PFSK-1 (cell line): Measurements from ENCODE around the gene SLC4A7.

Experiments used
- FOXP2 ChIP-seq: optimal IDR thresholded peaks from 2 replicates; pipeline ENCODE3; 2011; ENCODE audit warnings: borderline replicate concordance, control low read depth, inconsistent platforms; ENCODE audit not compliant: insufficient read depth; ENCODE audit errors: extremely low read length, extremely low read depth
- POLR2AphosphoS5 ChIP-seq: IDR thresholded peaks from 2 replicates; pipeline ENCODE4 v1.6.1; 2012; ENCODE audit warnings: low read depth, mild to moderate bottlenecking, control low read depth, low read length, moderate library complexity
- SIN3A ChIP-seq: IDR thresholded peaks from 2 replicates; pipeline ENCODE4 v1.6.1; 2012; ENCODE audit warnings: mild to moderate bottlenecking, low read length, moderate library complexity, borderline replicate concordance; ENCODE audit not compliant: insufficient read depth
- TAF1 ChIP-seq: IDR thresholded peaks from 2 replicates; pipeline ENCODE4 v1.6.1; 2012; ENCODE audit warnings: low read length, control low read depth, borderline replicate concordance; ENCODE audit not compliant: insufficient read depth
- TF ChIP-seq, protein P1 (sequence below), 2 experiments: IDR thresholded peaks; 2 replicates each; pipeline versions ENCODE4 v1.6.1 to v1.8.0; 2011 to 2012; ENCODE audit warnings: low read depth in 2 of 2, low read length in 2 of 2, control low read depth in 1 of 2, inconsistent platforms in 1 of 2, mild to moderate bottlenecking in 1 of 2, moderate library complexity in 1 of 2; ENCODE audit not compliant: insufficient read depth in 1 of 2

DNA sequence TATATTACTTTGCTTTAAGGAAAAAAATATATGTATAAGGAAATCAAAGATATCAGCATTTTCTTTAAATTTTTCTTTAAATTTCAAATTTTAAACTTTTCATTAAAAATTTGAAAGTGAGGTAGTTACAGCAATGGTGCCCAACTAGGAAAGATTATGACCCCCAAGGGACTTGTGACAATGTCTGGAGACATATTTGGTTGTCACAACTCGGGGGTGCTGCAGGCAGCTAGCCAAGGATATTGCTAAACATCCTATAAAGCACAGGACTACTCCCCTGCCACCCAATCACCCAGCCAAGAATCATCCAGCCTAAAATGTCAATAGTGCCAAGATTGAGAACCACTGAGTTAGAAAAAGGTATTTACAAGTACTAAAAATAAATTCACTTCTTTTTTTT is 57.3 kb downstream of the SLC4A7 start:
- TF ChIP-seq, protein P1, sequence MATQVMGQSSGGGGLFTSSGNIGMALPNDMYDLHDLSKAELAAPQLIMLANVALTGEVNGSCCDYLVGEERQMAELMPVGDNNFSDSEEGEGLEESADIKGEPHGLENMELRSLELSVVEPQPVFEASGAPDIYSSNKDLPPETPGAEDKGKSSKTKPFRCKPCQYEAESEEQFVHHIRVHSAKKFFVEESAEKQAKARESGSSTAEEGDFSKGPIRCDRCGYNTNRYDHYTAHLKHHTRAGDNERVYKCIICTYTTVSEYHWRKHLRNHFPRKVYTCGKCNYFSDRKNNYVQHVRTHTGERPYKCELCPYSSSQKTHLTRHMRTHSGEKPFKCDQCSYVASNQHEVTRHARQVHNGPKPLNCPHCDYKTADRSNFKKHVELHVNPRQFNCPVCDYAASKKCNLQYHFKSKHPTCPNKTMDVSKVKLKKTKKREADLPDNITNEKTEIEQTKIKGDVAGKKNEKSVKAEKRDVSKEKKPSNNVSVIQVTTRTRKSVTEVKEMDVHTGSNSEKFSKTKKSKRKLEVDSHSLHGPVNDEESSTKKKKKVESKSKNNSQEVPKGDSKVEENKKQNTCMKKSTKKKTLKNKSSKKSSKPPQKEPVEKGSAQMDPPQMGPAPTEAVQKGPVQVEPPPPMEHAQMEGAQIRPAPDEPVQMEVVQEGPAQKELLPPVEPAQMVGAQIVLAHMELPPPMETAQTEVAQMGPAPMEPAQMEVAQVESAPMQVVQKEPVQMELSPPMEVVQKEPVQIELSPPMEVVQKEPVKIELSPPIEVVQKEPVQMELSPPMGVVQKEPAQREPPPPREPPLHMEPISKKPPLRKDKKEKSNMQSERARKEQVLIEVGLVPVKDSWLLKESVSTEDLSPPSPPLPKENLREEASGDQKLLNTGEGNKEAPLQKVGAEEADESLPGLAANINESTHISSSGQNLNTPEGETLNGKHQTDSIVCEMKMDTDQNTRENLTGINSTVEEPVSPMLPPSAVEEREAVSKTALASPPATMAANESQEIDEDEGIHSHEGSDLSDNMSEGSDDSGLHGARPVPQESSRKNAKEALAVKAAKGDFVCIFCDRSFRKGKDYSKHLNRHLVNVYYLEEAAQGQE (IDR thresholded peaks at IDR 0.05; ENCODE audit: insufficient read depth in 1 of 2, low read depth in 2 of 2, low read length in 2 of 2) = no peak
- TF ChIP-seq POLR2AphosphoS5 (no peak), TAF1 (no peak), SIN3A (no peak), FOXP2 (no peak)
